Measurements from ENCODE around the gene TMEM145.

TMEM145 gene

GRCh38 chr19:42281827-42282762, 31.0 kb upstream of the TMEM145 start:
- no peaks in the 10 kb centered on the region for H3K9me3 Mint-ChIP-seq
- no peak overlapping the region for H3K27ac Mint-ChIP-seq
- peak overlapping the region; percentile 44 for H3K4me3 Mint-ChIP-seq
- peaks cover 53% of the 10 kb centered on the region for H3K4me1 Mint-ChIP-seq (ENCODE audit: low read depth)
- no peaks in the 10 kb centered on the region for H3K27me3 Mint-ChIP-seq
- intact Hi-C loops (cut with micrococcal nuclease), result loop anchor here (2.0 kb wide), 2 partner anchors 13 to 39 kb away; partner anchors contain the start of genes CIC and GSK3A
- H3K36me3 Mint-ChIP-seq (ENCODE audit: low read depth), result peaks cover 28% of the 10 kb centered on the region

DNA sequence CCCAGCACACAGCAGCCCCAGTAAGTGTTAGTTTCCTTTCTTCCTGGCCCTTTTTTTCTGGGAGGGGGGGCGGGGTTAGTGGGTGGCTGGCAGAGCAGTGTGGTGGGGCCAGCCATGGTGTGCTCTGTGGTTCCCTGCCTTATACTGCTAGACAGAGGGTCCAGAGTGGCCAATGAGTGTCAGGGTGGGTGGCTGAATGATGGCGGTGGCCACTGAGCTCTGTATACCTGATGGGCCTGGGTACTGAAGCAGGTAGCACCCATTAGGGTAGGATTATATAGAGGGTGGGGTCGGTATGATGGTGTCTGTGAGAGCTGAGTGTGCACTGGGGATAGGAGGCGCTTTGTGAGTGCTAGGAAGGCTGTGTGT, 30.3 kb upstream of the TMEM145 start:
- Mint-ChIP-seq H3K36me3 (ENCODE audit: low read depth) (peaks cover 28% of the 10 kb centered on the region), H3K27me3 (no peaks in the 10 kb centered on the region), H3K27ac (no peak overlapping the region), H3K4me1 (ENCODE audit: low read depth) (peaks cover 52% of the 10 kb centered on the region), H3K4me3 (no peak overlapping the region), H3K9me3 (no peaks in the 10 kb centered on the region)
- intact Hi-C loops (cut with micrococcal nuclease), result loop anchor here (1.0 to 2.0 kb wide), 3 partner anchors 14 to 40 kb away; partner anchors contain the start of genes CIC, ERF and GSK3A

- intact Hi-C loops (cut with micrococcal nuclease), result loop anchor here (1.0 to 2.0 kb wide), 3 partner anchors 15 to 41 kb away; partner anchors contain the start of genes CIC, ERF and GSK3A
- no peak overlapping the region for H3K4me3 Mint-ChIP-seq
- peaks cover 48% of the 10 kb centered on the region for H3K4me1 Mint-ChIP-seq (ENCODE audit: low read depth)
- no peaks in the 10 kb centered on the region for H3K27me3 Mint-ChIP-seq
- H3K36me3 Mint-ChIP-seq (ENCODE audit: low read depth), result peaks cover 28% of the 10 kb centered on the region
- no peaks in the 10 kb centered on the region for H3K9me3 Mint-ChIP-seq
- H3K27ac Mint-ChIP-seq, result no peak overlapping the region
These were observed 29.7 kb upstream of the TMEM145 start for GRCh38 chr19:42283188-42284065.

DNA sequence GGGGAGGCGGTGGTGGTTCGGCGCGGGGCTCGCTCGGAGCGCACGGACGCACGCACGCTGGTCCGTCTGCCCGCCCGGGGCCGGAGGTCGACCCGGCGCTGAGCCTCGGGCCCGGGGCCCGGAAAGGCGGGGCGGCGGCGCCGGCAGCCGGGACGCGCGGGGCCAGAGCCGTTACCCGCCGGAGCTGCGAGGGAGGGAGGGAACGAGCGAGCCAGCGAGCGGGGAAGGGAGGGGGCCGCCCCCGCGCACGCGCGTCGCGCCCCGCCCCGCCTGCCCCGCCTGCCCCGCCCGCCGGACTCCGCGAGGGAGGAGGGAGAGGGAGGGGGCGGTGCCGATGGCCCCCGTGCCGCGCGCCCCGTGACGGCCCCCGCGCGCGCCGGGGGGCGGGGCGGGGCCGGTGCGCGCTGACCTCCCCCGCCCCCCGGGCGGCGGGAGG, 29.0 kb upstream of the TMEM145 start:
- no peaks in the 10 kb centered on the region for H3K9me3 Mint-ChIP-seq
- intact Hi-C loops (cut with micrococcal nuclease), result no loop called here
- H3K27me3 Mint-ChIP-seq, result no peaks in the 10 kb centered on the region
- no peak overlapping the region for H3K27ac Mint-ChIP-seq
- H3K4me1 Mint-ChIP-seq (ENCODE audit: low read depth), result peaks cover 45% of the 10 kb centered on the region
- no peak overlapping the region for H3K4me3 Mint-ChIP-seq
- H3K36me3 Mint-ChIP-seq (ENCODE audit: low read depth), result peaks cover 28% of the 10 kb centered on the region

- peak overlapping the region; percentile 80 for H3K27ac Mint-ChIP-seq
- peak overlapping the region; percentile 85 for H3K4me3 Mint-ChIP-seq
- no peaks in the 10 kb centered on the region for H3K9me3 Mint-ChIP-seq
- no peaks in the 10 kb centered on the region for H3K27me3 Mint-ChIP-seq
- H3K36me3 Mint-ChIP-seq (ENCODE audit: low read depth), result peaks cover 32% of the 10 kb centered on the region
- intact Hi-C loops (cut with micrococcal nuclease), result loop anchor here (5.0 kb wide), 1 partner anchor 152 kb away; the partner anchor contains the start of gene POU2F2
- H3K4me1 Mint-ChIP-seq (ENCODE audit: low read depth), result peaks cover 38% of the 10 kb centered on the region
These were observed 28.3 kb upstream of the TMEM145 start for GRCh38 chr19:42284591-42285341.

DNA sequence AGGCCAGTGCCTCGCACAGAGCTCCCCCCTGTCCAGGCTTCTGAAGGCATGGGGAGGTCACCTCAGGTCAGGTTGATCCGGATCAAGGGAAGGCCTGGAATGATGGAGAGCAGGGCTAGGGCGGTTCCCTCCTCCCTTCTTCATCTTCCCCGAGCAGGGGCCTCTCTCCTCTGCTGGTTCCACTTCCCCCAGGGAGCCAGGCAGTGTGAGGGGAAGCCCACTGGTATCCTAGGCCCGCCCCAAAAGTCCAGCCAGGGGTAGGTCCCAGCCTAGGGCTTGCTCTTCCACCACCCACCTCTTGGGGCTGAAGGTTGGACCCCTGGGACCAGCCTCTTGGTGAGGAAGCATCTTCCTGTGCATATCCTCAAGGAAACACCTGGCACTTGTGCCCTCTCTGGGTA, 27.6 kb upstream of the TMEM145 start:
- peak overlapping the region; percentile 80 for H3K27ac Mint-ChIP-seq
- intact Hi-C loops (cut with micrococcal nuclease), result loop anchor here (5.0 kb wide), 1 partner anchor 153 kb away; the partner anchor contains the start of gene POU2F2
- peak overlapping the region; percentile 85 for H3K4me3 Mint-ChIP-seq
- peaks cover 39% of the 10 kb centered on the region for H3K36me3 Mint-ChIP-seq (ENCODE audit: low read depth)
- no peaks in the 10 kb centered on the region for H3K27me3 Mint-ChIP-seq
- H3K9me3 Mint-ChIP-seq, result no peaks in the 10 kb centered on the region
- H3K4me1 Mint-ChIP-seq (ENCODE audit: low read depth), result peaks cover 37% of the 10 kb centered on the region

GRCh38 chr19:42285988-42286348, 27.1 kb upstream of the TMEM145 start:
- Mint-ChIP-seq H3K4me3 (peak overlapping the region; percentile 85), H3K27ac (peak overlapping the region; percentile 80), H3K36me3 (ENCODE audit: low read depth) (peaks cover 44% of the 10 kb centered on the region), H3K27me3 (no peaks in the 10 kb centered on the region), H3K4me1 (ENCODE audit: low read depth) (peaks cover 37% of the 10 kb centered on the region), H3K9me3 (no peaks in the 10 kb centered on the region)
- intact Hi-C loops (cut with micrococcal nuclease), result loop anchor here (5.0 kb wide), 1 partner anchor 154 kb away; the partner anchor contains the start of gene POU2F2

DNA sequence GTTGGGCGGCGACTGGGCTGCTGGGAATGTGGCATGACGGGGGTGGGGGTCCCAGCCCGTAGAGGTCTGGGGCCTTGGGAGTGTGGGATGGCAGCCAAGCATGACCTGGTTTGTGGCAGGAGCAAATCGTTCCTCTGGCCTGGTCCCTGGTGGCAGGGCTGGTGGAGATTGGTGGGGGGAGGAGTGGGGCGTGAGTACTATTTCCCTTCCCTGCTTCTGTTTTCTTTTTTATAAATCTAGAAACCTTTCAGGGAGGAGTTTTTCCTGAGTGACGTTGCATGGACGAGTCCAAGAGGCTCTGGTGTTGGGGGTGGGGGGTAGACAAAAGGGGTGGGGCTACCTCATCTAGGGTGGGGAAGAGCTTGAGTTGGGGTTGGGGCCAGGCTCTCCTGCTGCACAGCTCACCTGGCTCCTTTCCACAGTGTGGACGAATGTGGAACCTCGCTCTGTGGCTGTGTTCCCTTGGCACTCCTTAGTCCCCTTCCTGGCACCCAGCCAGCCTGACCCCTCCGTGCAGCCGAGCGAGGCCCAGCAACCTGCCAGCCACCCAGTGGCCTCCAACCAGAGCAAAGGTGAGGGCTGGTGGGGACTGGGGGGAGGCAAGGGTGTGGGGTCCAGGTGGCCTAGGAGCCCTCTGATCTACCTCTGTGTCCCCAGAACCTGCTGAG, 26.6 kb upstream of the TMEM145 start:
- Mint-ChIP-seq H3K36me3 (ENCODE audit: low read depth) (peaks cover 49% of the 10 kb centered on the region), H3K27ac (peak overlapping the region; percentile 80)

GRCh38 chr19:42287017-42287826, 25.9 kb upstream of the TMEM145 start:
- H3K4me3 Mint-ChIP-seq, result no peak overlapping the region
- H3K27ac Mint-ChIP-seq, result no peak overlapping the region
- H3K9me3 Mint-ChIP-seq, result no peaks in the 10 kb centered on the region
- peaks cover 56% of the 10 kb centered on the region for H3K36me3 Mint-ChIP-seq (ENCODE audit: low read depth)
- no peaks in the 10 kb centered on the region for H3K27me3 Mint-ChIP-seq
- H3K4me1 Mint-ChIP-seq (ENCODE audit: low read depth), result peaks cover 44% of the 10 kb centered on the region
- intact Hi-C loops (cut with micrococcal nuclease), result loop anchor here (5.0 kb wide), 1 partner anchor 155 kb away; the partner anchor contains the start of gene POU2F2

More for the DNA sequence above, 26.6 kb upstream of the TMEM145 start:
- Mint-ChIP-seq H3K9me3 (no peaks in the 10 kb centered on the region), H3K4me1 (ENCODE audit: low read depth) (peaks cover 38% of the 10 kb centered on the region), H3K4me3 (peak overlapping the region; percentile 85), H3K27me3 (no peaks in the 10 kb centered on the region)
- intact Hi-C loops (cut with micrococcal nuclease), result loop anchor here (5.0 kb wide), 1 partner anchor 154 kb away; the partner anchor contains the start of gene POU2F2

DNA sequence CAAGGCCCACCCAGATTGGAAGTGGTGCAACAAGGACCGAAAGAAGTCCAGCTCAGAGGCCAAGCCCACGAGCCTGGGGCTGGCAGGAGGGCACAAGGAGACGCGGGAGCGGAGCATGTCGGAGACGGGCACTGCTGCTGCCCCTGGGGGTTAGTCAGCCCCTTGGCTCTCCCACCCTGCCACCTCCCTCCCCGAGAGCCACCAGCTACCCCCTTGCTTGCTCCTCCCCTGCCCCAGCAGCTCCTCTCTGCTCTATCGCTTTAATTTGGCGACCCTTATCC, 25.3 kb upstream of the TMEM145 start:
- H3K36me3 Mint-ChIP-seq (ENCODE audit: low read depth), result peaks cover 62% of the 10 kb centered on the region
- H3K27ac Mint-ChIP-seq, result no peak overlapping the region
- no peaks in the 10 kb centered on the region for H3K27me3 Mint-ChIP-seq
- H3K4me1 Mint-ChIP-seq (ENCODE audit: low read depth), result peaks cover 44% of the 10 kb centered on the region
- H3K9me3 Mint-ChIP-seq, result no peaks in the 10 kb centered on the region
- intact Hi-C loops (cut with micrococcal nuclease), result loop anchor here (5.0 kb wide), 1 partner anchor 155 kb away; the partner anchor contains the start of gene POU2F2
- no peak overlapping the region for H3K4me3 Mint-ChIP-seq

DNA sequence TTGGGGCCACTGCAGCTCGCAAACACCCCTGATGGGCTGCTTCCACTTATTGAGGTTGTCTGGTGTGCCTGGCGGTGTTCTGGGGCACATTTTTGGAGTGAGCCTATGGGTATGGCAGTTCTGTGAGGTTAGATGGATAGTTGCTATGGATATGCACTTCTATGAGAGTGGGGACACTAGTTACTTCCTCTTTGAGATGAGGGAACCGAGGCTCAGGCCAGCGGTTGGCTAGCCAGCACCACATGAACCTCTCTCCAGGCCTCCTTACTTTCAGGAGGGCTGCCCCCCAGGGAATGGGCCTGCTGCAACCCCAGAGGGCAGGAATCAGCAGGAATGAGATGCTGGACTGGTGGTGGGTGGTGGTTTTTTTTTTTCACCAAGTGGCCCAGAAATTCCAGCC, 24.7 kb upstream of the TMEM145 start:
- intact Hi-C loops (cut with micrococcal nuclease), result loop anchor here (5.0 kb wide), 1 partner anchor 156 kb away; the partner anchor contains the start of gene POU2F2
- no peaks in the 10 kb centered on the region for H3K9me3 Mint-ChIP-seq
- H3K4me1 Mint-ChIP-seq (ENCODE audit: low read depth), result peaks cover 44% of the 10 kb centered on the region
- peaks cover 68% of the 10 kb centered on the region for H3K36me3 Mint-ChIP-seq (ENCODE audit: low read depth)
- no peaks in the 10 kb centered on the region for H3K27me3 Mint-ChIP-seq
- H3K27ac Mint-ChIP-seq, result no peak overlapping the region
- no peak overlapping the region for H3K4me3 Mint-ChIP-seq

GRCh38 chr19:42288881-42289555, 24.1 kb upstream of the TMEM145 start:
- Mint-ChIP-seq H3K27me3 (no peaks in the 10 kb centered on the region), H3K27ac (no peak overlapping the region), H3K4me3 (no peak overlapping the region), H3K4me1 (ENCODE audit: low read depth) (peaks cover 44% of the 10 kb centered on the region), H3K36me3 (ENCODE audit: low read depth) (peaks cover 74% of the 10 kb centered on the region), H3K9me3 (no peaks in the 10 kb centered on the region)
- intact Hi-C loops (cut with micrococcal nuclease), result loop anchor here (5.0 kb wide), 1 partner anchor 157 kb away; the partner anchor contains the start of gene POU2F2

Measured in dendritic cell treated with granulocyte-macrophage colony-stimulating factor and Interleukin-4, amounts not matched to agents 40 ng/mL and 50 ng/mL, for 4 days (primary cell).